ENCODE data around the gene GJB6. TPM values are rescaled to one million over a fixed set of nuclear protein-coding genes. Genes with fewer than 3 reads are reported as not detected.

Gene GJB6
- total and polyA plus RNA-seq, 2 of the 4 experiments (the other 2 are of a cell fraction) = not detected

- H3K4me1 ChIP-seq (ENCODE audit: control insufficient read depth, insufficient read depth, low read length) = no peaks in the 10 kb centered on the region
- no peak overlapping the region for H3K4ac ChIP-seq (ENCODE audit: low read depth, low read length)
- H3K36me3 ChIP-seq (ENCODE audit: control insufficient read depth, insufficient read depth, low read length) = no peaks in the 10 kb centered on the region
- no peak overlapping the region for H3K27ac ChIP-seq (ENCODE audit: insufficient read depth, low read length)
- H3K23ac ChIP-seq (ENCODE audit: low read depth, low read length) = no peak overlapping the region
- H2AFZ ChIP-seq (replicated peaks; ENCODE audit: low read length, poor library complexity) = no peak overlapping the region
- ChIA-PET POLR2A (ENCODE audit: unreplicated experiment) (no interaction called here), CTCF (no interaction called here)
- no peak for ATAC-seq (ENCODE audit: low read depth)
- WGBS, 2 experiments (ENCODE audit: extremely low coverage in 2 of 2, insufficient read length in 1 of 2) = 100% methylated on average over 1 of the region's 6 CpGs; no CpG with 5 or more reads in 1 of the 2 experiments
- no peaks in the 10 kb centered on the region; the same call in 1 of the 2 replicates for H3K9me3 ChIP-seq (ENCODE audit: control insufficient read depth, insufficient read depth, low read length)
- H2AK5ac ChIP-seq (ENCODE audit: low read depth, low read length) = no peak overlapping the region
- H3K4me2 ChIP-seq (ENCODE audit: low read depth, low read length) = no peak overlapping the region
- H3K79me1 ChIP-seq (ENCODE audit: low read depth in 1 of 2, low read length in 2 of 2) = no peaks in the 10 kb centered on the region
- no peak overlapping the region for H2BK20ac ChIP-seq (ENCODE audit: low read depth, low read length)
- dilution Hi-C loops (cut with HindIII; ENCODE audit: low sequenced_read_pairs, unreplicated experiment) = no loop called here
- BruUV-seq (replicated peaks) = no TSS peak
- no peak overlapping the region for H3K4me3 ChIP-seq (ENCODE audit: insufficient read depth, low read depth, low read length)
- no peak overlapping the region for H4K5ac ChIP-seq (ENCODE audit: low read depth, low read length)
- no peak overlapping the region for H3K18ac ChIP-seq (ENCODE audit: low read depth, low read length)
- peaks cover 45% of the 10 kb centered on the region for H3K27me3 ChIP-seq (ENCODE audit: control insufficient read depth, insufficient read depth, low read length)
- no peak overlapping the region for H4K91ac ChIP-seq (ENCODE audit: insufficient read depth, low read depth, low read length)
- intact Hi-C loops (cut with micrococcal nuclease) = no loop called here
- in situ Hi-C loops (cut with MboI; ENCODE audit: low sequenced_read_pairs) = no loop called here
- H3K14ac ChIP-seq (replicated peaks; ENCODE audit: low read depth, low read length) = no peak overlapping the region
- no peak overlapping the region for H2BK5ac ChIP-seq (ENCODE audit: low read depth, low read length, poor library complexity, severe bottlenecking)
- no peak overlapping the region for H2BK120ac ChIP-seq (ENCODE audit: low read depth, low read length)
- TF ChIP-seq POLR2A (IDR thresholded peaks at IDR 0.05; ENCODE audit: low read depth, low read length) (no peak), ELK1 (IDR thresholded peaks at IDR 0.05; ENCODE audit: borderline replicate concordance, low read depth, low read length) (no peak), CTCF (conservative IDR thresholded peaks at IDR 0.05; ENCODE audit: low read depth, low read length) (no peak), CHD1 (IDR thresholded peaks at IDR 0.05; ENCODE audit: low read depth, low read length) (no peak), SMC3 (IDR thresholded peaks at IDR 0.05; ENCODE audit: low read depth, low read length) (no peak), FOS (IDR thresholded peaks at IDR 0.05; ENCODE audit: low read depth, low read length) (no peak), RCOR1 (IDR thresholded peaks at IDR 0.05; ENCODE audit: insufficient replicate concordance, low read length) (no peak), MAZ (IDR thresholded peaks at IDR 0.05; ENCODE audit: borderline replicate concordance, low read depth, low read length) (no peak)
- H4K20me1 ChIP-seq (ENCODE audit: insufficient read depth, low read length) = no peaks in the 10 kb centered on the region
- no peak overlapping the region for H2AK9ac ChIP-seq (replicated peaks; ENCODE audit: low read depth, low read length, poor library complexity)
- DNase-seq = no peak
- no peak overlapping the region for H3K56ac ChIP-seq (ENCODE audit: extremely low read depth, insufficient read depth, low read length)
- H3K9me1 ChIP-seq (ENCODE audit: insufficient read depth, low read length) = no peaks in the 10 kb centered on the region
- no peak overlapping the region for H2BK15ac ChIP-seq (ENCODE audit: low read depth, low read length)
- no peak overlapping the region for H3K9ac ChIP-seq (ENCODE audit: low read depth, low read length)
- H4K8ac ChIP-seq (ENCODE audit: low read depth in 2 of 2, low read length in 2 of 2) = no peak overlapping the region
These were observed 10.3 kb downstream of the GJB6 start for GRCh38 chr13:20221772-20222171.

All from IMR-90 (cell line).